ENCODE results near the gene TSPAN18.

The TSPAN18 gene

GRCh38 chr11:44959064-44959463 is 232.3 kb downstream of the TSPAN18 start:
- DNase-seq (ENCODE audit: low read depth): no peak

GRCh38 chr11:44960200-44960845 is 233.6 kb downstream of the TSPAN18 start:
- DNase-seq (ENCODE audit: low read depth): no peak

- no peak for DNase-seq (ENCODE audit: low read depth)
These were observed 235.7 kb downstream of the TSPAN18 start for GRCh38 chr11:44962464-44962863.

GRCh38 chr11:44963136-44963535 is 236.4 kb downstream of the TSPAN18 start:
- DNase-seq (ENCODE audit: low read depth): no peak

- no peak for DNase-seq (ENCODE audit: low read depth)
These were observed 237.2 kb downstream of the TSPAN18 start for GRCh38 chr11:44963948-44964347.

GRCh38 chr11:44964526-44965209 is 237.9 kb downstream of the TSPAN18 start:
- no peak for DNase-seq (ENCODE audit: low read depth)

- no peak for DNase-seq (ENCODE audit: low read depth)
These were observed 239.9 kb downstream of the TSPAN18 start for GRCh38 chr11:44966694-44967093.

DNA sequence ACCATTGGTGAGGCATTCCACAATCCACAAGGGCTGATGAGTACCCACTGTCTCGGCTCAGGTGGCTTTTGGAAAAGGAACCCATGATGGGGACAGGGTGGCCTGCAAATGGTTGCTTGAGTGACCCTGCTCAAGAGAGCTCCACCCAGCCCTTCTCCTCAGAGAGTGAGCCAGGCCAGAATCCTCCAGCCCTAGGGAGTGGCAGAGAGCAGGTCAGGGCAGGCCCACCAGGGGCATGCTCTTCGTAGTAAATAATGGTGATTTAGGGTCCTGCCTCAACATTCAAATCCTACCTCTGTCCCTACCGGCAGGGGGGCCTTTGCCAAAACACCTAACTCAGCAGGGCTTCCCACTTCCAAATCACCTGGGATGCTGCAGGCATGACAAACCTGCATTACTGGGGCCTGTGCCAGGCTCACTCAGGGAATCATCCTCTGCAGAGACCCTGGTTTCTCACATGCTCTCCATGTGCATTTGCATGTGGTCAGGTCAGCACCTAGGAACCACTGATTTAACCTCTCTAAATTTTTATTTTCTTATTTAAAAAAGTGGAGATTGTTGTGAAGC is 241.3 kb downstream of the TSPAN18 start:
- no peak for DNase-seq (ENCODE audit: low read depth)

DNA sequence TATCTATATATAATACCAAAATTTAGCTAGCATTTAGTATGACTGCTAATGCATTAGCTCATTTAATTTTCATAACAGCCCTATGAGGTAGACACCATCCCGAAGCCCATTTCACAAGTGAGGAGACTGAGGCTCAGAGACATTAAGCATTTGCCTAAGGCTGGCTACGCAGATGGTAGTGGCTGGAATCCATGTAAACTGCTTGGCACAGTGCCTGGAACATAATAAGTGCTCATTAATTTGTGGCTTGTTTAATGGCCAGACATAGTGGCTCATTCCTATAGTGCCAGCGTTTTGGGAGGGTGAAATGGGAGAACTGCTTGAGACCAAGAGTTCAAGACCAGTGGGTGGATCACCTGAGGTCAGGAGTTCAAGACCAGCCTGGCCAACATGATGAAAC is 241.7 kb downstream of the TSPAN18 start:
- DNase-seq (ENCODE audit: low read depth): no peak

DNA sequence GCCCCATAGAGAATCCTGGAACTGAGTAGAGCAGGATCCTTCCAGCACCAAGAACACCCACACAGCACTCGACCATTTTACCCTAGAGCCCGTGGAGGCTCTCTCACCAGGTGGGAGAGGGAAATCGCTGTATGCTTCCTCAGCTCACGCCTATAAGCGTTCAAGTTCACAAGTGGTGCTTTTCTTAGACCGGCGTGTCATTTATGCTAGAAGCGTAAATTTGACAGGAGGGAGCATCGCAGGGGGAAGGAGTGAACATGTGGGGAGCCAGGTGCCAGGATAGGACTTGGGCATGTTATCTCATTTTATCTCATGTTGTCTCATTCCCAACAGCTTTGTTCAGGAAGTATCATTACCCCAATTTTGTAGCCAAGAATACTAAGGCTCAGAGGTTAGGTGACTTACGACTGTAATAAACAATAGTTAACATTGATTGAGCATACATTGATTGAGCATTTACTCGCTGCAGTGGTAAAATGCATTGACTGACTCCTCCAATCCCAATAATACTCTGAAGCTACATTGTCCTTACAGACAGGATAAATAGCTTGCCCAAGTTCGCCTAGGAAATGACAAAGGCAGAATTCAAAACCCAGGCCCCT is 243.0 kb downstream of the TSPAN18 start:
- DNase-seq (ENCODE audit: low read depth): no peak

DNA sequence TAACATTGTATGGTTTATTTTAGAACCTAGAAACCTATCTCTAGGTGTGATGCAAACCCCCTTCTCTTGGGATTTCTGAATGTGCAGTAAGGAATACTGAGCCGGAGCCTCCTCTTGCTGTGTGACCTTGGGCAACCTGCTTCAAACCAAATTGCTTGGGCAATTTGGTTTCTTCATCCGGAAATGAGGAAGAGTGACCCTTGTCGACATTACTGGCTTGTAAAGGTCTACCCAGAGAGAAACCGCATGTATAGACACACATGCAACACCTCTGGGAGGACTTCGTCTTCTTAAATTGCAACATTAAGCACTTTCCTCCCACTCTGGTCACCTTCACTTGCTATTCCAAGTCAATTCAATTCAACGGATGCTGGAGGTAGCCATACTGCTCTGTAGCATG is 243.5 kb downstream of the TSPAN18 start:
- no peak for DNase-seq (ENCODE audit: low read depth)

DNA sequence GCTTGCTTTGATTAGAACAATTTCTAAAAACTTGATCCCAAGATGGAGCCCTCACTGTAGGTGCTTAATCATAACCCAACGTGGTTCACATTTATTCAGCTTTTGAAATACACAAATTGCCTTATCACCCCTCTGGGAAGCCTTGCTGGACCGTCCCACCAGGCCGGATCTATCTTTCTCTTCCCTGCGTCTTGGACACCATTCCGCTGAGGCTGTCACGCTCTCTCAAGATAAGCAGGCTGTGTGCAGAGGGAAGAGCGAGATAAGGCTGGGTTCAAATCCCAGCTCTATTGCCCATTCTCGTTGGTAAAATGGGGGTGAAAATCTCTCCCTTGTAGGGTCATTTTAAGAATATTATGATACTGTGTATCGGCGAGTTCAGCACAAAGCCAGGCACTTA is 244.4 kb downstream of the TSPAN18 start:
- DNase-seq (ENCODE audit: low read depth): no peak

GRCh38 chr11:44972746-44973435 is 246.1 kb downstream of the TSPAN18 start:
- peak; percentile 6 for DNase-seq (ENCODE audit: low read depth)

DNA sequence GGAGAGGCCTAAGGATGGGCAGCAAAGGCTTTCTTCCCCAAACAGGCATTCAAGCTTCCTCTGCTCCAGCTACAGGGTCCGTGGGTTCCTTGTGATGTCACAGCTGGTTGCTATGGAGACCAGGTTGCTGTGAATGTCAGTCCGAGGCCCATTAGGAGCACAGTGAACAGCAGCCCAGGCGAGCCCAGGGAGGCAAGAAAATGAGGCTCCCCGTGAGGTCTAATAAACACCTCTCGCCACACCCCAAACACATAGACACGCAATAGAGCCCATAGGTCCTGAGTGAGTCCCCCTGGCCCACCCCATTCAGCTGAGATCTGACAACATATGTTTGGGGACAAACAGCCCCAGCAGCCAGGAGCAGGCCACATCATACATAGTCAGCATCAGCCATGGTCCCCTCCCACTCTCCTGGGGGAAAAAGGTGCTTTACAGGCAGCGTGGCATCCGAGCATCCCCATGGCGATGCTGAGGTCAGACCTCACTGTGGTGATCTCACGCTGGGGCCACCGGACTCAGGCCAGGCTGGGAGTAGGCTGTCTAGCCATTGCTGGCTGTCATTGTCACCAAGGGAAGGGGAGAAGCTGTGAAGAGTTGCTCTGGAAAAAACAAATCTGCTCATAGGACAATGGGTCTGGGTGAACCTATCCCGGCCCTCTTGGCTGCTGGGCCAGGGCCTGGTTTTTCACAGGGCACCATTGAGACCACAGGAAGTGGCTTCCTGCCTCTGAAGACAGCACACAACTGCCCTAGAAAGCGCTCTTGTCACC is 247.1 kb downstream of the TSPAN18 start:
- DNase-seq (ENCODE audit: low read depth): no peak

- DNase-seq (ENCODE audit: low read depth): no peak
These were observed 247.7 kb downstream of the TSPAN18 start for GRCh38 chr11:44974402-44975000.

- DNase-seq (ENCODE audit: low read depth): no peak
These were observed 249.8 kb downstream of the TSPAN18 start for GRCh38 chr11:44976576-44976975.

DNA sequence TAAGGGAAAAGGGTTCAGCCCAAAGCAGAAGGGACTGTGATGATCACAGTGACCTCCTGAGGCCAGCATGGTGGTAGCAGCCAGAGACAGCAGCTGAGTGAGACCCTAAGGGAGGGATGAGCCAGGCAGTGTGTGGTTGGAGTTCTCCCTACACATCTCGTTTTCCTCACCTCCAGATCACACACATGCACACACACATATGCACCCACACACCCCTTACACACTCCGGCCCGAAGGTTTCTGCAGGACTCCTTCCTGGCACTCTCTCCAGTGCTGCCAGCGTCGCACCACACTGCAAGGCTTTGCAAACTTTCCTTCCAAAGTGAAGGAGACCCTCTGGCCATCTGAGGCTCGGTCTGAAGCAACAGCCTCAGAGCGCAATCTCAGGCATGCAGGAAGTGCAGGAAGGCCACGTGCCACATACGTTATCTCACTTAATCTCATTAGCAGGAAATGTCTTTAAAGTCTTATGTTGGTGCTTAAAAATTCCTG is 250.8 kb downstream of the TSPAN18 start:
- peak; percentile 59 for DNase-seq (ENCODE audit: low read depth)

DNA sequence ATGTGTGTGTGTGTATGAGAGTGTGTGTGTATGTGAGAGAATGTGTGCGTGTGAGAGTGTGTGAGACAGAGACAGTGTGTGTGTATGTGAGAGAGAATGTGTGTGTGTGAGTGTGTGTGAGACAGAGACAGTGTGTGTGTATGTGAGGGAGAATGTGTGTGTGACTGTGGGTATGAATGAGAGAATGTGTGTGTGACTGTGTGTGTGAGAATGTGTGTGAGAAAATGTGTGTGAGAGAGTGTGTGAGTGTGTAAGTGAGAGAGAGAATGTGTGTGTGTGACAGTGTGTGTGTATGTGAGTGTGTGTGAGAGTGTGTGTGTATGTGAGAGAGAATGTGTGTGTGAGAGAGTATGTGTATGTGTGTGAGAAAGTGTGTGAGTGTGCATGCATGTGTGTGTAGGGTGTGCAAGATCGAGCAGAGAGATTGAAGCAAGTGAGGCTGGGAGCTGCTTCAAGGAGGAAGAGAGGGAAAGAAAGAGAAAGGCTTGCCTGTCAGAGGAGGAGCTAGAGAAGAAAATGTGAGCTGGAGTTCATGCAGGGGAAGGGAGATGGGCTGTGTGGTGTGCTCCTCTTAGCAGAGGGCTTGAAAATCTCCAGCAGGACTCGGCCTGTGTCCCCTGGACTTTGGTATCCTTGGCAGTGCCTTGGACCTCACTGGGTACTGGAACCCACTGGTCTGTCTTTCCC is 251.7 kb downstream of the TSPAN18 start:
- no peak for DNase-seq (ENCODE audit: low read depth)

DNA sequence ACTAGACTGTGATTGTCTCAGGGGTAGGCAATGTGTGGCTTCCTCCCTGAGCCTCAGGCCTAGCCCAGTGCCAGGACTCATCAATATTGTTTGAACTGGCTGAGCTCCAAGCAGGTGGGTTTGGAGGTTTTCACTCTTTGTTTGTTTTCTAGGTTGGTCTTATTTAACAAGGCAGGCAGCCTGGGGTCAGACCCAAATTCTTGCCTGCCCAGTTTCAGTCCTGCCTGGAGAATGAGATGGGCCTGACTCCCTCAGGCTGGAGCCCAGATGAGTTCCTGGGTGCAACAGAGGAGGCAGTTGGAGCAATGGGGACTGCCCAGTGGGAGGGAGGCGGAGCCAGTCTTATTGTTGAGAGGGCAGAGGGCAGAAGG is 252.2 kb downstream of the TSPAN18 start:
- no peak for DNase-seq (ENCODE audit: low read depth)

- DNase-seq (ENCODE audit: low read depth): no peak
These were observed 253.0 kb downstream of the TSPAN18 start for GRCh38 chr11:44979543-44980399.
